IMR-90 (cell line): ENCODE results near the gene MROH8.

Source experiments
- NFE2L2 ChIP-seq: fragments of 150-350 bp; IDR thresholded peaks from 2 replicates; pipeline ENCODE4 v1.6.1; 2016; ENCODE audit warnings: low read depth, mild to moderate bottlenecking, low read length
- POLR2A ChIP-seq: IDR thresholded peaks from 2 replicates; pipeline ENCODE4 v1.6.1; 2012; ENCODE audit warnings: mild to moderate bottlenecking, low read depth, low read length
- RAD21 ChIP-seq: IDR thresholded peaks from 2 replicates; pipeline ENCODE4 v1.6.1; 2012; ENCODE audit warnings: low read length, improper control_type of control experiment
- RCOR1 ChIP-seq: IDR thresholded peaks from 2 replicates; pipeline ENCODE4 v1.6.1; 2012; ENCODE audit warnings: mild to moderate bottlenecking, low read length, improper control_type of control experiment; ENCODE audit not compliant: insufficient replicate concordance
- TF ChIP-seq, protein P1 (sequence below): conservative IDR thresholded peaks from 2 replicates; pipeline ENCODE4 v1.5.1; 2012; ENCODE audit warnings: mild to moderate bottlenecking, low read depth, low read length, improper control_type of control experiment

- TF ChIP-seq POLR2A (no peak), NFE2L2 (no peak), RCOR1 (no peak), RAD21 (no peak)
- TF ChIP-seq, protein P1, sequence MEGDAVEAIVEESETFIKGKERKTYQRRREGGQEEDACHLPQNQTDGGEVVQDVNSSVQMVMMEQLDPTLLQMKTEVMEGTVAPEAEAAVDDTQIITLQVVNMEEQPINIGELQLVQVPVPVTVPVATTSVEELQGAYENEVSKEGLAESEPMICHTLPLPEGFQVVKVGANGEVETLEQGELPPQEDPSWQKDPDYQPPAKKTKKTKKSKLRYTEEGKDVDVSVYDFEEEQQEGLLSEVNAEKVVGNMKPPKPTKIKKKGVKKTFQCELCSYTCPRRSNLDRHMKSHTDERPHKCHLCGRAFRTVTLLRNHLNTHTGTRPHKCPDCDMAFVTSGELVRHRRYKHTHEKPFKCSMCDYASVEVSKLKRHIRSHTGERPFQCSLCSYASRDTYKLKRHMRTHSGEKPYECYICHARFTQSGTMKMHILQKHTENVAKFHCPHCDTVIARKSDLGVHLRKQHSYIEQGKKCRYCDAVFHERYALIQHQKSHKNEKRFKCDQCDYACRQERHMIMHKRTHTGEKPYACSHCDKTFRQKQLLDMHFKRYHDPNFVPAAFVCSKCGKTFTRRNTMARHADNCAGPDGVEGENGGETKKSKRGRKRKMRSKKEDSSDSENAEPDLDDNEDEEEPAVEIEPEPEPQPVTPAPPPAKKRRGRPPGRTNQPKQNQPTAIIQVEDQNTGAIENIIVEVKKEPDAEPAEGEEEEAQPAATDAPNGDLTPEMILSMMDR: no peak
Observed at GRCh38 chr20:37218976-37219375, 39.6 kb upstream of the MROH8 start.
